H9 (cell line): Measurements from ENCODE around the gene FAM83E. TPM values are rescaled to one million over a fixed set of nuclear protein-coding genes. Genes with fewer than 3 reads are reported as not detected.

Source experiments
- DNase-seq: peaks from one replicate; pipeline ENCODE4 v3.0.0-alpha.2; 2017
- H2AFZ ChIP-seq: one replicate; pipeline ENCODE4 v1.6.1; 2013; ENCODE audit warnings: mild to moderate bottlenecking, low read length, control low read depth, moderate library complexity
- H2AK5ac ChIP-seq: 2 replicates; pipeline ENCODE4 v1.6.1; 2013; ENCODE audit warnings: low read length, control low read depth, mixed read lengths; ENCODE audit not compliant: insufficient read length
- H2BK120ac ChIP-seq: one replicate; pipeline ENCODE4 v1.6.1; 2013; ENCODE audit warnings: low read depth, mild to moderate bottlenecking, low read length, control low read depth, inconsistent platforms; ENCODE audit not compliant: poor library complexity, severe bottlenecking
- H2BK12ac ChIP-seq: 2 replicates; pipeline ENCODE4 v1.6.1; 2013; ENCODE audit warnings: low read length, control low read depth, mixed read lengths, low read depth; ENCODE audit not compliant: insufficient read length
- H2BK15ac ChIP-seq: 2 replicates; pipeline ENCODE4 v1.6.1; 2013; ENCODE audit warnings: low read depth, low read length, control low read depth
- H2BK20ac ChIP-seq: one replicate; pipeline ENCODE4 v1.6.1; 2013; ENCODE audit warnings: low read depth, mild to moderate bottlenecking, low read length, control low read depth, inconsistent platforms; ENCODE audit not compliant: poor library complexity, severe bottlenecking
- H2BK5ac ChIP-seq: 2 replicates; pipeline ENCODE4 v1.6.1; 2013; ENCODE audit warnings: low read length, control low read depth, mixed read lengths; ENCODE audit not compliant: insufficient read length
- H3K14ac ChIP-seq: 2 replicates; pipeline ENCODE4 v1.6.1; 2013; ENCODE audit warnings: low read length, control low read depth; ENCODE audit not compliant: insufficient read depth
- H3K18ac ChIP-seq: 2 replicates; pipeline ENCODE4 v1.6.1; 2013; ENCODE audit warnings: low read depth, mild to moderate bottlenecking, mixed read lengths, low read length, control low read depth; ENCODE audit not compliant: insufficient read length
- H3K23ac ChIP-seq: 2 replicates; pipeline ENCODE4 v1.6.1; 2013; ENCODE audit warnings: low read length, control low read depth, mixed read lengths, low read depth; ENCODE audit not compliant: insufficient read length
- H3K23me2 ChIP-seq: 2 replicates; pipeline ENCODE4 v1.6.1; 2013; ENCODE audit warnings: low read depth, mild to moderate bottlenecking, mixed read lengths, low read length, control low read depth; ENCODE audit not compliant: insufficient read length, poor library complexity, severe bottlenecking
- H3K27ac ChIP-seq: 2 replicates; pipeline ENCODE4 v1.5.1; 2013; ENCODE audit warnings: low read length, control low read depth, mixed read lengths, low read depth; ENCODE audit not compliant: insufficient read length
- H3K27me3 ChIP-seq: 2 replicates; pipeline ENCODE4 v1.6.1; 2013; ENCODE audit warnings: low read length, control low read depth, inconsistent platforms; ENCODE audit not compliant: insufficient read depth
- H3K4ac ChIP-seq: 2 replicates; pipeline ENCODE4 v1.6.1; 2013; ENCODE audit warnings: low read depth, mild to moderate bottlenecking, control low read depth, inconsistent platforms, low read length, moderate library complexity
- H3K4me1 ChIP-seq: 2 replicates; pipeline ENCODE4 v1.6.1; 2013; ENCODE audit warnings: low read length, control low read depth, inconsistent platforms; ENCODE audit not compliant: insufficient read depth
- H3K4me2 ChIP-seq: 2 replicates; pipeline ENCODE4 v1.6.1; 2013; ENCODE audit warnings: low read length, control low read depth, mixed read lengths; ENCODE audit not compliant: insufficient read length, insufficient read depth
- H3K56ac ChIP-seq: 2 replicates; pipeline ENCODE4 v1.6.1; 2013; ENCODE audit warnings: low read depth, mild to moderate bottlenecking, mixed read lengths, low read length, control low read depth; ENCODE audit not compliant: insufficient read length
- H3K79me1 ChIP-seq: 2 replicates; pipeline ENCODE4 v1.6.1; 2013; ENCODE audit warnings: low read depth, mild to moderate bottlenecking, moderate library complexity, low read length, control low read depth, inconsistent platforms; ENCODE audit not compliant: insufficient read depth, poor library complexity, severe bottlenecking
- H3K79me2 ChIP-seq: 2 replicates; pipeline ENCODE4 v1.6.1; 2013; ENCODE audit warnings: low read length, control low read depth, inconsistent platforms; ENCODE audit not compliant: insufficient read depth
- H3K9ac ChIP-seq: 2 replicates; pipeline ENCODE4 v1.6.1; 2013; ENCODE audit warnings: low read length, control low read depth, mixed read lengths; ENCODE audit not compliant: insufficient read length; ENCODE audit errors: extremely low read depth
- H3K9me3 ChIP-seq: one replicate; pipeline ENCODE4 v1.6.1; 2013; ENCODE audit warnings: low read depth, low read length, inconsistent platforms; ENCODE audit not compliant: control insufficient read depth
- H3T11ph ChIP-seq: one replicate; pipeline ENCODE4 v1.6.1; 2013; ENCODE audit warnings: mild to moderate bottlenecking, low read length, control low read depth, inconsistent platforms
- H4K20me1 ChIP-seq: one replicate; pipeline ENCODE4 v1.6.1; 2013; ENCODE audit not compliant: control insufficient read depth, insufficient read length, insufficient read depth
- H4K5ac ChIP-seq: 2 replicates; pipeline ENCODE4 v1.6.1; 2013; ENCODE audit warnings: low read depth, mild to moderate bottlenecking, mixed read lengths, low read length, control low read depth; ENCODE audit not compliant: insufficient read length
- H4K8ac ChIP-seq: replicated peaks from 2 replicates; pipeline ENCODE4 v1.6.1; 2013; ENCODE audit warnings: low read length, control low read depth, mixed read lengths, low read depth; ENCODE audit not compliant: insufficient read length
- H4K91ac ChIP-seq: 2 replicates; pipeline ENCODE4 v1.6.1; 2013; ENCODE audit warnings: low read depth, mild to moderate bottlenecking, moderate library complexity, mixed read lengths, low read length, control low read depth; ENCODE audit not compliant: insufficient read length
- H3K27ac Mint-ChIP-seq, 3 experiments: 2 replicates in 2 of 3; 3 replicates in 1 of 3; pipeline ENCODE4 v1.8.0; 2020 to 2021; ENCODE audit warnings: mixed read lengths in 3 of 3, mild to moderate bottlenecking in 1 of 3, moderate library complexity in 1 of 3
- H3K27me3 Mint-ChIP-seq: 2 replicates; pipeline ENCODE4 v1.8.0; 2021; ENCODE audit warnings: low read depth, mild to moderate bottlenecking, moderate library complexity, mixed read lengths
- H3K36me3 Mint-ChIP-seq, 3 experiments: 2 replicates in 2 of 3; 3 replicates in 1 of 3; pipeline ENCODE4 v1.8.0; 2020 to 2021; ENCODE audit warnings: low read depth in 3 of 3, mixed read lengths in 3 of 3; ENCODE audit not compliant: insufficient read depth in 1 of 3
- H3K4me1 Mint-ChIP-seq, 2 experiments: 2 replicates each; pipeline ENCODE4 v1.8.0; 2020; ENCODE audit warnings: mixed read lengths in 2 of 2
- H3K4me3 Mint-ChIP-seq, 2 experiments: 2 replicates in 1 of 2; 3 replicates in 1 of 2; pipeline ENCODE4 v1.8.0; 2020 to 2021; ENCODE audit warnings: mild to moderate bottlenecking in 2 of 2, mixed read lengths in 2 of 2, moderate library complexity in 1 of 2
- H3K9me3 Mint-ChIP-seq, 2 experiments: 2 replicates in 1 of 2; 3 replicates in 1 of 2; pipeline ENCODE4 v1.8.0; 2020; ENCODE audit warnings: mild to moderate bottlenecking in 2 of 2, mixed read lengths in 2 of 2, moderate library complexity in 1 of 2
- CTCF ChIP-seq: fragments of 200-600 bp; sonication (generic); conservative IDR thresholded peaks from 3 replicates; pipeline ENCODE4 v1.8.0; 2021; ENCODE audit warnings: antibody characterized with exemption, mild to moderate bottlenecking
- WGBS: extraction: QIAGEN DNeasy Blood & Tissue Kit; methylation state at CpG from one replicate; pipeline ENCODE4 v1.1.7; 2013; ENCODE audit warnings: missing lambda C conversion rate, low lambda C conversion rate, mixed read lengths; ENCODE audit not compliant: insufficient read length; ENCODE audit errors: extremely low coverage; 5-methylcytosine and 5-hydroxymethylcytosine counted together
- total RNA-seq: library from RNA; stranded (reverse); gene quantifications from 2 replicates; pipeline ENCODE4 v1.2.1, GENCODE V29; 2021

FAM83E gene
- total RNA-seq, 1 experiment from 2014 or later = 9.2 TPM

GRCh38 chr19:48603001-48603400, 11.9 kb downstream of the FAM83E start:
- Histone ChIP-seq H2BK120ac (no peak overlapping the region), H4K20me1 (no peaks in the 10 kb centered on the region), H3K4ac (no peak overlapping the region), H2BK15ac (no peak overlapping the region), H3K27ac (no peak overlapping the region), H4K8ac (no peak overlapping the region), H3K23ac (no peak overlapping the region), H3K4me2 (no peak overlapping the region), H3K4me1 (no peaks in the 10 kb centered on the region), H3K9me3 (no peaks in the 10 kb centered on the region), H4K5ac (no peak overlapping the region), H3K56ac (no peak overlapping the region), H2BK12ac (no peak overlapping the region), H3K79me1 (no peaks in the 10 kb centered on the region), H2AK5ac (no peak overlapping the region), H3K79me2 (no peaks in the 10 kb centered on the region), H3K18ac (no peak overlapping the region), H2BK5ac (no peak overlapping the region), H4K91ac (no peak overlapping the region), H3K23me2 (no peaks in the 10 kb centered on the region), H3K14ac (no peak overlapping the region), H2AFZ (no peak overlapping the region), H2BK20ac (no peak overlapping the region), H3K9ac (no peak overlapping the region), H3T11ph (no peak overlapping the region), H3K27me3 (no peaks in the 10 kb centered on the region)
- Mint-ChIP-seq H3K9me3 (no peaks in the 10 kb centered on the region), H3K27ac (no peak overlapping the region), H3K4me1 (peaks cover 0 to 3% of the 10 kb centered on the region in 2 experiments; a peak in 1 of 4 replicates), H3K36me3 (no peaks in the 10 kb centered on the region; a peak in 1 of 7 replicates), H3K27me3 (no peaks in the 10 kb centered on the region), H3K4me3 (no peak overlapping the region)
- TF ChIP-seq CTCF = no peak
- no peak for DNase-seq
- no CpG with 5 or more reads among the region's 9 CpGs for WGBS
